ENCODE results near the gene DHPS. TPM values are rescaled to one million over a fixed set of nuclear protein-coding genes. Genes with fewer than 3 reads are reported as not detected.

Gene DHPS
- total RNA-seq, 4 donors from 2014 or later, result 117 to 139 (median 128) TPM

- Histone ChIP-seq H3K27ac (no peak overlapping the region), H3K4me1 (no peaks in the 10 kb centered on the region), H3K4me3 (no peak overlapping the region), H3K27me3 (no peaks in the 10 kb centered on the region), H3K36me3 (peaks cover 0 to 17% (median 8%) of the 10 kb centered on the region in 4 donors), H3K9me3 (no peaks in the 10 kb centered on the region)
- intact Hi-C loops (cut with DNase I; ENCODE audit: low total_unique reads) (no loop called here), in situ Hi-C loops (cut with MboI; ENCODE audit: low pct_ligation_motif_present in 1 of 4, low pct_unique_long_range_greater_than_20kb in 1 of 4, low sequenced_read_pairs in 3 of 4) (no loop called here)
- TF ChIP-seq POLR2AphosphoS5 (IDR thresholded peaks at IDR 0.05) (no peak), POLR2A (IDR thresholded peaks at IDR 0.05) (no peak), EP300 (IDR thresholded peaks at IDR 0.05; ENCODE audit: low read depth) (no peak)
- TF ChIP-seq, protein P1, sequence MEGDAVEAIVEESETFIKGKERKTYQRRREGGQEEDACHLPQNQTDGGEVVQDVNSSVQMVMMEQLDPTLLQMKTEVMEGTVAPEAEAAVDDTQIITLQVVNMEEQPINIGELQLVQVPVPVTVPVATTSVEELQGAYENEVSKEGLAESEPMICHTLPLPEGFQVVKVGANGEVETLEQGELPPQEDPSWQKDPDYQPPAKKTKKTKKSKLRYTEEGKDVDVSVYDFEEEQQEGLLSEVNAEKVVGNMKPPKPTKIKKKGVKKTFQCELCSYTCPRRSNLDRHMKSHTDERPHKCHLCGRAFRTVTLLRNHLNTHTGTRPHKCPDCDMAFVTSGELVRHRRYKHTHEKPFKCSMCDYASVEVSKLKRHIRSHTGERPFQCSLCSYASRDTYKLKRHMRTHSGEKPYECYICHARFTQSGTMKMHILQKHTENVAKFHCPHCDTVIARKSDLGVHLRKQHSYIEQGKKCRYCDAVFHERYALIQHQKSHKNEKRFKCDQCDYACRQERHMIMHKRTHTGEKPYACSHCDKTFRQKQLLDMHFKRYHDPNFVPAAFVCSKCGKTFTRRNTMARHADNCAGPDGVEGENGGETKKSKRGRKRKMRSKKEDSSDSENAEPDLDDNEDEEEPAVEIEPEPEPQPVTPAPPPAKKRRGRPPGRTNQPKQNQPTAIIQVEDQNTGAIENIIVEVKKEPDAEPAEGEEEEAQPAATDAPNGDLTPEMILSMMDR (IDR thresholded peaks at IDR 0.05), result no peak
- DNase-seq, result no peak
- WGBS, 2 donors (ENCODE audit: low coverage in 1 of 2), result 88 to 100% methylated on average over 6 to 50 of the region's 50 CpGs
Measured at GRCh38 chr19:12656899-12657571, 24.6 kb downstream of the DHPS start.

- 96 to 100% methylated on average over 1 to 8 of the region's 8 CpGs for WGBS, 2 donors (ENCODE audit: low coverage in 1 of 2)
Measured at GRCh38 chr19:12655546-12655945, 26.1 kb downstream of the DHPS start.

DNA sequence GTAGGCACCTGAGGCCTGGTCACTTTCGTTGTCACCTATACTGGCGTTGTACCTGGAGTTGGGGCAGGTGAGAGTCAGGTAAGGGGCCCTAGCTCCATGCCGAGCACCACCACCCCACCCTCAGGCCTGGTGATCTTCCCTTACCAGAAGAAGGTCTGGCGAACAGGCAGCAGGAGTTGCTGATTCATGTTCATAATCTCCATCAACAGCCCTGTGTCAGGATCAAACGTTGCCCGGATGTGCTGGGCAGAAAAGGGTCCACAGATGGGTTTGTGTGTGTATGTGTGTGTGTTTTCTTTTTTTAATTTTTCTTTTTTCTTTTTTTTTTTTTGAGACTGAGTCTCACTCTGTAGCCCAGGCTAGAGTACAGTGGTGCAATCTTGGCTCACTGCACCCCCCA lies 29.5 kb downstream of the DHPS start:
- 76 to 96% methylated on average over 2 to 6 of the region's 6 CpGs for WGBS, 2 donors (ENCODE audit: low coverage in 1 of 2)
- Histone ChIP-seq H3K9me3 (no peaks in the 10 kb centered on the region), H3K27ac (no peak overlapping the region), H3K27me3 (no peaks in the 10 kb centered on the region), H3K4me1 (peaks cover 3 to 11% (median 9%) of the 10 kb centered on the region in 4 donors), H3K4me3 (no peak overlapping the region), H3K36me3 (peaks cover 0 to 9% (median 2%) of the 10 kb centered on the region in 4 donors)
- TF ChIP-seq POLR2AphosphoS5 (IDR thresholded peaks at IDR 0.05) (no peak), EP300 (IDR thresholded peaks at IDR 0.05; ENCODE audit: low read depth) (no peak), POLR2A (IDR thresholded peaks at IDR 0.05) (no peak)
- TF ChIP-seq, protein P1 (IDR thresholded peaks at IDR 0.05), result no peak
- intact Hi-C loops (cut with DNase I; ENCODE audit: low total_unique reads), result no loop called here
- in situ Hi-C loops (cut with MboI; ENCODE audit: low pct_ligation_motif_present in 1 of 4, low pct_unique_long_range_greater_than_20kb in 1 of 4, low sequenced_read_pairs in 3 of 4), result no loop called here
- DNase-seq, result no peak

More at GRCh38 chr19:12655546-12655945, 26.1 kb downstream of the DHPS start:
- H3K36me3 ChIP-seq, result peaks cover 0 to 15% (median 6%) of the 10 kb centered on the region in 4 donors
- TF ChIP-seq EP300 (IDR thresholded peaks at IDR 0.05; ENCODE audit: low read depth), result no peak
- no peak overlapping the region for H3K4me3 ChIP-seq
- no peak overlapping the region for H3K27ac ChIP-seq
- intact Hi-C loops (cut with DNase I; ENCODE audit: low total_unique reads), result no loop called here
- no peaks in the 10 kb centered on the region for H3K27me3 ChIP-seq
- DNase-seq, result no peak
- H3K4me1 ChIP-seq, result no peaks in the 10 kb centered on the region
- H3K9me3 ChIP-seq, result no peaks in the 10 kb centered on the region
- in situ Hi-C loops (cut with MboI; ENCODE audit: low pct_ligation_motif_present in 1 of 4, low pct_unique_long_range_greater_than_20kb in 1 of 4, low sequenced_read_pairs in 3 of 4), result no loop called here

GRCh38 chr19:12649941-12650340 lies 31.7 kb downstream of the DHPS start:
- no peak for TF ChIP-seq POLR2A (IDR thresholded peaks at IDR 0.05)
- TF ChIP-seq POLR2AphosphoS5 (IDR thresholded peaks at IDR 0.05), result no peak
- TF ChIP-seq EP300 (IDR thresholded peaks at IDR 0.05; ENCODE audit: low read depth), result no peak
- TF ChIP-seq, protein P1 (IDR thresholded peaks at IDR 0.05), result no peak
- no peak for DNase-seq
- in situ Hi-C loops (cut with MboI; ENCODE audit: low pct_ligation_motif_present in 1 of 4, low pct_unique_long_range_greater_than_20kb in 1 of 4, low sequenced_read_pairs in 3 of 4), result no loop called here
- Histone ChIP-seq H3K4me1 (peaks cover 3 to 11% (median 9%) of the 10 kb centered on the region in 4 donors), H3K27me3 (no peaks in the 10 kb centered on the region), H3K36me3 (peaks cover 0 to 5% (median under 1%) of the 10 kb centered on the region in 4 donors), H3K27ac (no peak overlapping the region), H3K9me3 (no peaks in the 10 kb centered on the region), H3K4me3 (no peak overlapping the region)
- intact Hi-C loops (cut with DNase I; ENCODE audit: low total_unique reads), result no loop called here
- 95% methylated on average over 10 of the region's 10 CpGs; no CpG with 5 or more reads in 1 of the 2 donors for WGBS, 2 donors (ENCODE audit: low coverage in 1 of 2)

Measured in transverse colon (tissue), 4 donors.